Neural crest cell (in vitro differentiated cells): ENCODE measurements around the gene EXTL2. TPM values are rescaled to one million over a fixed set of nuclear protein-coding genes. Genes with fewer than 3 reads are reported as not detected.
"Not testable (repeated sequence)": the region's sequence is repeated elsewhere in the genome, so short reads cannot be mapped to it uniquely, and the experiment has no call there.

Source experiments
- DNase-seq: peaks from one replicate; pipeline ENCODE4 v3.0.0; 2021; ENCODE audit warnings: low read depth, mixed read lengths, low spot score
- H3K27ac Mint-ChIP-seq: one replicate; pipeline ENCODE4 v1.8.0; 2021; ENCODE audit warnings: mild to moderate bottlenecking, mixed read lengths; ENCODE audit not compliant: unreplicated experiment
- H3K27me3 Mint-ChIP-seq: 2 replicates; pipeline ENCODE4 v1.8.0; 2021; ENCODE audit warnings: low read depth, mild to moderate bottlenecking, mixed read lengths
- H3K36me3 Mint-ChIP-seq: 2 replicates; pipeline ENCODE4 v1.8.0; 2021; ENCODE audit warnings: low read depth, mild to moderate bottlenecking, mixed read lengths
- H3K4me1 Mint-ChIP-seq: 2 replicates; pipeline ENCODE4 v1.8.0; 2021; ENCODE audit warnings: mixed read lengths
- H3K4me3 Mint-ChIP-seq: one replicate; pipeline ENCODE4 v1.8.0; 2021; ENCODE audit warnings: mild to moderate bottlenecking, mixed read lengths
- H3K9me3 Mint-ChIP-seq: 2 replicates; pipeline ENCODE4 v1.8.0; 2021; ENCODE audit warnings: mixed read lengths
- total RNA-seq: library from RNA; stranded (reverse); gene quantifications from 2 replicates; pipeline ENCODE4 v1.2.1, GENCODE V29; 2021
- TF ChIP-seq, protein P1 (sequence below): fragments of 200-600 bp; sonication (generic); conservative IDR thresholded peaks from 2 replicates; pipeline ENCODE4 v1.5.0; 2021; ENCODE audit warnings: antibody characterized with exemption, mild to moderate bottlenecking

The EXTL2 gene
- total RNA-seq, 1 donor from 2014 or later = 52.3 TPM

DNA sequence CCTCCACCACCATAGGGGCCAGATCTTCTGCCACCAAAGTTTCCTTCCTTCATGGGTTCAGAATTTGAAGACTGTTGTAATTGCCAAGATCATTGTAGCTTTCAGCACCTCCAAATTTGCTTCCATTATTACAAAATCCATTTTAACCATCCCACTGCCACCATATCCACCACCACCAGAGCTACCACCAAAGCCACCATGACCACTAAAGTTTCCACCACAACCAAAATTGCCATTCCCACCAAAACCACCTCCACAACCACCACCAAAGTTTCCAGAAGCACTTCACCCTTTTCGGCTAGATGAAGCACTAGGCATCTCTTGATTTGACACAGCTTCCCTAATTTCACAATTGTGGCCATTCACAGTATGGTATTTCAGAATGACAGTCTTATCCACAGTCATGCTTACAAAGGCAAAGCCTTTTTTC is 46.5 kb upstream of the EXTL2 start:
- no peaks in the 10 kb centered on the region for H3K9me3 Mint-ChIP-seq
- H3K4me3 Mint-ChIP-seq = no peak overlapping the region
- H3K4me1 Mint-ChIP-seq = no peaks in the 10 kb centered on the region
- no peaks in the 10 kb centered on the region for H3K27me3 Mint-ChIP-seq
- TF ChIP-seq, protein P1, sequence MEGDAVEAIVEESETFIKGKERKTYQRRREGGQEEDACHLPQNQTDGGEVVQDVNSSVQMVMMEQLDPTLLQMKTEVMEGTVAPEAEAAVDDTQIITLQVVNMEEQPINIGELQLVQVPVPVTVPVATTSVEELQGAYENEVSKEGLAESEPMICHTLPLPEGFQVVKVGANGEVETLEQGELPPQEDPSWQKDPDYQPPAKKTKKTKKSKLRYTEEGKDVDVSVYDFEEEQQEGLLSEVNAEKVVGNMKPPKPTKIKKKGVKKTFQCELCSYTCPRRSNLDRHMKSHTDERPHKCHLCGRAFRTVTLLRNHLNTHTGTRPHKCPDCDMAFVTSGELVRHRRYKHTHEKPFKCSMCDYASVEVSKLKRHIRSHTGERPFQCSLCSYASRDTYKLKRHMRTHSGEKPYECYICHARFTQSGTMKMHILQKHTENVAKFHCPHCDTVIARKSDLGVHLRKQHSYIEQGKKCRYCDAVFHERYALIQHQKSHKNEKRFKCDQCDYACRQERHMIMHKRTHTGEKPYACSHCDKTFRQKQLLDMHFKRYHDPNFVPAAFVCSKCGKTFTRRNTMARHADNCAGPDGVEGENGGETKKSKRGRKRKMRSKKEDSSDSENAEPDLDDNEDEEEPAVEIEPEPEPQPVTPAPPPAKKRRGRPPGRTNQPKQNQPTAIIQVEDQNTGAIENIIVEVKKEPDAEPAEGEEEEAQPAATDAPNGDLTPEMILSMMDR = no peak
- H3K36me3 Mint-ChIP-seq = peaks cover 54% of the 10 kb centered on the region
- H3K27ac Mint-ChIP-seq = peak overlapping the region; percentile 66
- DNase-seq = no peak

- H3K36me3 Mint-ChIP-seq = peaks cover 37% of the 10 kb centered on the region
- H3K27ac Mint-ChIP-seq = no peak overlapping the region
- no peak for DNase-seq
- H3K9me3 Mint-ChIP-seq = peaks cover 2% of the 10 kb centered on the region
- TF ChIP-seq, protein P1 = no peak
- H3K27me3 Mint-ChIP-seq = no peaks in the 10 kb centered on the region
- H3K4me1 Mint-ChIP-seq = no peaks in the 10 kb centered on the region
- no peak overlapping the region for H3K4me3 Mint-ChIP-seq
These were observed 41.7 kb upstream of the EXTL2 start for GRCh38 chr1:100936194-100936967.

DNA sequence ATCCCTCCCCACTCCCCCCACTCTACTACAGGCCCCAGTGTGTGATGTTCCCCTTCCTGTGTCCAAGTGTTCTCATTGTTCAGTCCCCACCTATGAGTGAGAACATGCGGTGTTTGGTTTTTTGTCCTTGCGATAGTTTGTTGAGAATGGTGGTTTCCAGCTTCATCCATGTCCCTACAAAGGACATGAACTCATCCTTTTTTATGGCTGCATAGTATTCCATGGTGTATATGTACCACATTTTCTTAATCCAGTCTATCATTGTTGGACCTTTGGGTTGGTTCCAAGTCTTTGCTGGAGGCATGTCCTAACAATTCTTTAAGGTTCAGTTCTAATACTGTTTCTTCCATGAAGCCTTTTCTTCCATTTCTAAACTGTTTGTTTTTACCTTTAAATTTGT is 38.9 kb upstream of the EXTL2 start:
- not testable (repeated sequence) for H3K9me3 Mint-ChIP-seq, DNase-seq, H3K27me3 Mint-ChIP-seq, H3K4me3 Mint-ChIP-seq, H3K4me1 Mint-ChIP-seq, H3K27ac Mint-ChIP-seq
- peaks cover 26% of the 10 kb centered on the region for H3K36me3 Mint-ChIP-seq

- H3K9me3 Mint-ChIP-seq = peaks cover 2% of the 10 kb centered on the region
- H3K4me3 Mint-ChIP-seq = no peak overlapping the region
- H3K4me1 Mint-ChIP-seq = no peaks in the 10 kb centered on the region
- H3K36me3 Mint-ChIP-seq = peaks cover 13% of the 10 kb centered on the region
- no peak for DNase-seq
- TF ChIP-seq, protein P1 = no peak
- H3K27ac Mint-ChIP-seq = no peak overlapping the region
- no peaks in the 10 kb centered on the region for H3K27me3 Mint-ChIP-seq
These were observed 37.1 kb upstream of the EXTL2 start for GRCh38 chr1:100931716-100932115.

DNA sequence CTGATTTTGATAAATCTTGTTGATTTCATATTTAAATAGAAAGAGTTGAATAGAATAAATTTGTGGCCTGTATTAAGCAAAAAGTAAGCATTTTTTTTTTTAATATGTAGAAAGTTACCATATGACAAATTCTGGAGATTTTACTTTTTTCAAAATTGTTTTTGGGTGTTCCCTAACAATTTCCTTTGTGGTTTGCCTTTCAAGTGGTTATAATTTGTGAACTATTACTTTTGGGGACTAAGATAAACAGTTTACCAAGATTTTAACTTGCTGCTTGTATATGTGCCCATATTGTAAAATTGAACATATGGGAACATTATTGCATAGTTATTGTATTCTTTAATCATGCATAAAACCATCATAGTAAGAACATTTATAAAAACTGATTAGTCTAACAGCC is 35.9 kb upstream of the EXTL2 start:
- TF ChIP-seq, protein P1 = no peak
- Mint-ChIP-seq H3K27ac (no peak overlapping the region), H3K9me3 (peaks cover 2% of the 10 kb centered on the region), H3K4me3 (no peak overlapping the region), H3K4me1 (no peaks in the 10 kb centered on the region), H3K36me3 (peaks cover 14% of the 10 kb centered on the region), H3K27me3 (no peaks in the 10 kb centered on the region)
- no peak for DNase-seq

DNA sequence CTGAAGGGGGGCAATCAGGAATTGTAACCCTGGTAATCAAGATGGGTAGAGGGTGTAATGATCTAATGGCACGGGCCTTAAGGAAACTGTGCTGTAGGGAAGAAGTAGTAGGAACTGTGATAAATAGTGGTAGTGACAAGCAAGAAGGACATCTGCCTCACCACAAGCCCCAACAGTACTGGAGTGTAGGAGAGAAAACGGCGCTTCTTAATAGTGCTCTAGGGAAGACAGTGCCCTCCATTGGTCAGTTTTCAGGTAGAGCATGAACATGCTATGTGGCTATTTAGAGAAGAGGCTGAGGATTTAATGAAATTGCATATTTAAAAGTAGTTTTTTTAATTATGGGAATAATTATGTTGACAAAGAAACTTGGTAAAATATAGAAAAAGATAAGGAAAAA is 33.5 kb upstream of the EXTL2 start:
- peaks cover 2% of the 10 kb centered on the region for H3K9me3 Mint-ChIP-seq
- H3K27ac Mint-ChIP-seq = no peak overlapping the region
- H3K36me3 Mint-ChIP-seq = peaks cover 17% of the 10 kb centered on the region
- no peaks in the 10 kb centered on the region for H3K4me1 Mint-ChIP-seq
- H3K4me3 Mint-ChIP-seq = no peak overlapping the region
- H3K27me3 Mint-ChIP-seq = no peaks in the 10 kb centered on the region
- DNase-seq = no peak
- TF ChIP-seq, protein P1 = peak; percentile 23
